A549 treated with AZD9567 at 1 μM for 4 hours (cell line): Measurements from ENCODE around the gene ZNF512. TPM values are rescaled to one million over a fixed set of nuclear protein-coding genes. Genes with fewer than 3 reads are reported as not detected.

Source experiments
- total RNA-seq: library from RNA; stranded (reverse); fragments of 200-300 nt; extraction: Qiagen RNA extraction; gene quantifications from 5 replicates; pipeline ENCODE4 v1.2.3, GENCODE V29; 2022; ENCODE audit not compliant: insufficient read depth

ZNF512 gene, protein sequence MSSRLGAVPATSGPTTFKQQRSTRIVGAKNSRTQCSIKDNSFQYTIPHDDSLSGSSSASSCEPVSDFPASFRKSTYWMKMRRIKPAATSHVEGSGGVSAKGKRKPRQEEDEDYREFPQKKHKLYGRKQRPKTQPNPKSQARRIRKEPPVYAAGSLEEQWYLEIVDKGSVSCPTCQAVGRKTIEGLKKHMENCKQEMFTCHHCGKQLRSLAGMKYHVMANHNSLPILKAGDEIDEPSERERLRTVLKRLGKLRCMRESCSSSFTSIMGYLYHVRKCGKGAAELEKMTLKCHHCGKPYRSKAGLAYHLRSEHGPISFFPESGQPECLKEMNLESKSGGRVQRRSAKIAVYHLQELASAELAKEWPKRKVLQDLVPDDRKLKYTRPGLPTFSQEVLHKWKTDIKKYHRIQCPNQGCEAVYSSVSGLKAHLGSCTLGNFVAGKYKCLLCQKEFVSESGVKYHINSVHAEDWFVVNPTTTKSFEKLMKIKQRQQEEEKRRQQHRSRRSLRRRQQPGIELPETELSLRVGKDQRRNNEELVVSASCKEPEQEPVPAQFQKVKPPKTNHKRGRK
- 13.3 to 18.5 TPM (median 16.4 TPM) in 5 replicates for total RNA-seq

GRCh38 chr2:27582695-27583389 lies at the start of gene ZNF512:
Gene ZNF512 (plus strand): TSS chr2:27583042. CDS start chr2:27583113, 71 bp downstream.

DNA sequence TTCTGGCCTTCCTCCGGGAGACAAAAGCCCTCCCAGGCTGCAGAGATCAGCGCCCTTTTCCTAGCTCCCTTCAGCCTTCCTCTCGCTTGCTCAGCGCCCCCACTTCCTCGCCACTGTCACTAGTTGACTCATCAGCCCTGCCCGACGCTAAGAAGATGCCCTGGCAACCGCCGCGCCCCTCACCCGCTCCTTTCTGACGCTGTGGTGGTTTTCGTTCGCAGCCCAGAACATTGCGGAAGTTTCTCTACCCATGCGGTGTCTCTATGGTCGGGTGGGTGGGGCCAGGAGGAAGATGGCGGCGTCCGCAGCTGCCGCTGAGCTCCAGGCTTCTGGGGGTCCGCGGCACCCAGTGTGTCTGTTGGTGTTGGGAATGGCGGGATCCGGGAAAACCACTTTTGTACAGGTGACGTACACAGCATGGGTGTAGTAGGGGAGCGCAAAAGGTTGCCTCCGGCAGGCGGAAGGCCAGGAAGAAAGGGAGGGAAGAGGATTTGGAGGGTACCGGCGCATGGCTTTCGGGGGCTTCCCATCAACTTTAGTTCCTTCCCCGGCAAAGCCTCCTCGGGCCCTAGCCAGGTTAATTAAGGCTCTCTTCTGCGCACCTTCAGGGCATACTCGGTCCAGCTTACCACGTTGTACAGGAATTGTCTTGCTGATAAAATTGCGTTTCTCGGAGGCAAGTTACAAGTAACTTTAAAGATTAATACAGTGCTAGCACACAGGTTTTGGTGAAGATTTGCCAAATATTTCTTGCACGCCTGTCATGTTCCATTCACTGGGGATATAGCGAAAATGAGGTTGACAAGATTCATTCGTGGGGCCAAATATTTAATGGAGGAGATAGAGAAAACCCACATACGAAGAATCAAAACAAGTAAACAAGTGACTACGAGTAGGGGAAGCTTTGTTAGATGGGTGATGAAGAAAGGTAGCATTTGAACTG lies 46.2 kb downstream of the ZNF512 start, which contains the start of the genes CCDC121 and GPN1:
Gene CCDC121 (minus strand): TSS at position 246 of the 943 bp plus-strand sequence. CDS start 1,213 bp downstream, outside the sequence.
Gene GPN1 (plus strand): TSS at position 284 of the 943 bp plus-strand sequence. CDS start 9 bp downstream, at position 293.

GRCh38 chr2:27663285-27664153 lies 80.7 kb downstream of the ZNF512 start, which contains the start of the genes SLC4A1AP and SUPT7L:
Gene SLC4A1AP (plus strand): TSS chr2:27663889. CDS start chr2:27663915, 26 bp downstream.
Gene SUPT7L (minus strand): TSS chr2:27663614. CDS start chr2:27662192, 1,422 bp downstream.

Other genes with a start within 250 kb of the ZNF512 start
- 54.5 to 59.0 TPM (median 57.4 TPM) in 5 replicates for gene GTF3C2, start 226.3 kb upstream of the ZNF512 start, total RNA-seq
- gene EIF2B4, start 212.7 kb upstream of the ZNF512 start, total RNA-seq, result 42.9 to 63.8 TPM (median 59.4 TPM) in 5 replicates
- 138 to 151 TPM (median 144 TPM) in 5 replicates for gene SNX17, start 212.4 kb upstream of the ZNF512 start, total RNA-seq
- 9.2 to 14.1 TPM (median 14.0 TPM) in 5 replicates for gene ZNF513, start 202.3 kb upstream of the ZNF512 start, total RNA-seq
- 144 to 166 TPM (median 165 TPM) in 5 replicates for gene PPM1G, start 173.5 kb upstream of the ZNF512 start, total RNA-seq
- 134 to 146 TPM (median 142 TPM) in 5 replicates for gene NRBP1, start 154.4 kb upstream of the ZNF512 start, total RNA-seq
- 0.53 to 1.2 TPM (median 0.83 TPM) in 4 of 5 replicates, not detected in the other for gene KRTCAP3, start 140.7 kb upstream of the ZNF512 start, total RNA-seq
- 7.8 to 10.0 TPM (median 7.9 TPM) in 5 replicates for gene IFT172, start 93.3 kb upstream of the ZNF512 start, total RNA-seq
- gene FNDC4, start 87.8 kb upstream of the ZNF512 start, total RNA-seq, result 3.3 to 4.7 TPM (median 4.0 TPM) in 5 replicates
- gene GCKR, start 86.2 kb upstream of the ZNF512 start, total RNA-seq, result 0.10 to 0.25 TPM (median 0.17 TPM) in 4 of 5 replicates, not detected in the other
- gene CCDC121, start 46.0 kb downstream of the ZNF512 start, total RNA-seq, result 2.4 to 4.3 TPM (median 3.7 TPM) in 5 replicates
- 54.4 to 67.7 TPM (median 55.9 TPM) in 5 replicates for gene GPN1, start 46.0 kb downstream of the ZNF512 start, total RNA-seq
- gene SUPT7L, start 80.6 kb downstream of the ZNF512 start, total RNA-seq, result 27.5 to 31.9 TPM (median 31.6 TPM) in 5 replicates
- 19.9 to 29.3 TPM (median 26.1 TPM) in 5 replicates for gene SLC4A1AP, start 80.8 kb downstream of the ZNF512 start, total RNA-seq
- gene MRPL33, start 188.7 kb downstream of the ZNF512 start, total RNA-seq, result 321 to 381 TPM (median 323 TPM) in 5 replicates